ENCODE results near the gene LTC4S. TPM values are rescaled to one million over a fixed set of nuclear protein-coding genes. Genes with fewer than 3 reads are reported as not detected.
A peak's percentile ranks its signal among the peaks of the same experiment; 100 is the strongest.

LTC4S gene
- polyA plus RNA-seq, 1 donor from 2014 or later: 5.9 TPM

- H3K36me3 ChIP-seq (ENCODE audit: insufficient read depth, low read length): no peaks in the 10 kb centered on the region
- H2AFZ ChIP-seq (ENCODE audit: low read depth, low read length): no peak overlapping the region
- no peak overlapping the region for H3K27ac ChIP-seq (ENCODE audit: low read length)
- no peaks in the 10 kb centered on the region for H3F3A ChIP-seq (ENCODE audit: insufficient read depth, low read length, poor library complexity, severe bottlenecking)
- H3K9ac ChIP-seq (ENCODE audit: low read length): peak overlapping the region; percentile 57
- no peaks in the 10 kb centered on the region for H3K27me3 ChIP-seq (ENCODE audit: insufficient read depth, low read depth, low read length)
- H3K9me2 ChIP-seq (ENCODE audit: insufficient read depth, low read length): no peaks in the 10 kb centered on the region
- H3K9me3 ChIP-seq (ENCODE audit: low read length): no peaks in the 10 kb centered on the region
- no peak for TF ChIP-seq EP300 (conservative IDR thresholded peaks at IDR 0.05; ENCODE audit: poor library complexity, severe bottlenecking)
- TF ChIP-seq POLR2AphosphoS5 (IDR thresholded peaks at IDR 0.05): no peak
- no peak for TF ChIP-seq SMC3 (conservative IDR thresholded peaks at IDR 0.05; ENCODE audit: poor library complexity)
- TF ChIP-seq, protein P1, sequence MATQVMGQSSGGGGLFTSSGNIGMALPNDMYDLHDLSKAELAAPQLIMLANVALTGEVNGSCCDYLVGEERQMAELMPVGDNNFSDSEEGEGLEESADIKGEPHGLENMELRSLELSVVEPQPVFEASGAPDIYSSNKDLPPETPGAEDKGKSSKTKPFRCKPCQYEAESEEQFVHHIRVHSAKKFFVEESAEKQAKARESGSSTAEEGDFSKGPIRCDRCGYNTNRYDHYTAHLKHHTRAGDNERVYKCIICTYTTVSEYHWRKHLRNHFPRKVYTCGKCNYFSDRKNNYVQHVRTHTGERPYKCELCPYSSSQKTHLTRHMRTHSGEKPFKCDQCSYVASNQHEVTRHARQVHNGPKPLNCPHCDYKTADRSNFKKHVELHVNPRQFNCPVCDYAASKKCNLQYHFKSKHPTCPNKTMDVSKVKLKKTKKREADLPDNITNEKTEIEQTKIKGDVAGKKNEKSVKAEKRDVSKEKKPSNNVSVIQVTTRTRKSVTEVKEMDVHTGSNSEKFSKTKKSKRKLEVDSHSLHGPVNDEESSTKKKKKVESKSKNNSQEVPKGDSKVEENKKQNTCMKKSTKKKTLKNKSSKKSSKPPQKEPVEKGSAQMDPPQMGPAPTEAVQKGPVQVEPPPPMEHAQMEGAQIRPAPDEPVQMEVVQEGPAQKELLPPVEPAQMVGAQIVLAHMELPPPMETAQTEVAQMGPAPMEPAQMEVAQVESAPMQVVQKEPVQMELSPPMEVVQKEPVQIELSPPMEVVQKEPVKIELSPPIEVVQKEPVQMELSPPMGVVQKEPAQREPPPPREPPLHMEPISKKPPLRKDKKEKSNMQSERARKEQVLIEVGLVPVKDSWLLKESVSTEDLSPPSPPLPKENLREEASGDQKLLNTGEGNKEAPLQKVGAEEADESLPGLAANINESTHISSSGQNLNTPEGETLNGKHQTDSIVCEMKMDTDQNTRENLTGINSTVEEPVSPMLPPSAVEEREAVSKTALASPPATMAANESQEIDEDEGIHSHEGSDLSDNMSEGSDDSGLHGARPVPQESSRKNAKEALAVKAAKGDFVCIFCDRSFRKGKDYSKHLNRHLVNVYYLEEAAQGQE (IDR thresholded peaks at IDR 0.05; ENCODE audit: borderline replicate concordance): no peak
- TF ChIP-seq TAF1 (IDR thresholded peaks at IDR 0.05; ENCODE audit: low read depth): no peak
- TF ChIP-seq MXI1 (conservative IDR thresholded peaks at IDR 0.05; ENCODE audit: poor library complexity, severe bottlenecking): no peak
- TF ChIP-seq CTCF (IDR thresholded peaks at IDR 0.05; ENCODE audit: poor library complexity, severe bottlenecking): no peak
- TF ChIP-seq RAD21 (conservative IDR thresholded peaks at IDR 0.05): no peak
- TF ChIP-seq EZH2 (IDR thresholded peaks at IDR 0.05; ENCODE audit: borderline replicate concordance, insufficient read depth, low read length, poor library complexity, severe bottlenecking): no peak
- peak overlapping the region; percentile 73 for H3K4me3 ChIP-seq (ENCODE audit: low read length)
- H3K4me2 ChIP-seq (ENCODE audit: low read length): no peak overlapping the region
- no peaks in the 10 kb centered on the region for H4K20me1 ChIP-seq (ENCODE audit: insufficient read depth)
- no peaks in the 10 kb centered on the region for H3K79me2 ChIP-seq (replicated peaks; ENCODE audit: insufficient read depth, low read length)
These were observed 3.3 kb downstream of the LTC4S start for GRCh38 chr5:179796877-179797608.

GRCh38 chr5:179797741-179798140 is 4.0 kb downstream of the LTC4S start:
- TF ChIP-seq TAF1 (IDR thresholded peaks at IDR 0.05; ENCODE audit: low read depth) (no peak), RAD21 (conservative IDR thresholded peaks at IDR 0.05) (no peak), POLR2AphosphoS5 (IDR thresholded peaks at IDR 0.05) (no peak), CTCF (IDR thresholded peaks at IDR 0.05; ENCODE audit: poor library complexity, severe bottlenecking) (no peak), MXI1 (conservative IDR thresholded peaks at IDR 0.05; ENCODE audit: poor library complexity, severe bottlenecking) (no peak), EZH2 (IDR thresholded peaks at IDR 0.05; ENCODE audit: borderline replicate concordance, insufficient read depth, low read length, poor library complexity, severe bottlenecking) (no peak), EP300 (conservative IDR thresholded peaks at IDR 0.05; ENCODE audit: poor library complexity, severe bottlenecking) (no peak), SMC3 (conservative IDR thresholded peaks at IDR 0.05; ENCODE audit: poor library complexity) (no peak)
- TF ChIP-seq, protein P1 (IDR thresholded peaks at IDR 0.05; ENCODE audit: borderline replicate concordance): no peak
- H4K20me1 ChIP-seq (ENCODE audit: insufficient read depth): no peaks in the 10 kb centered on the region
- no peaks in the 10 kb centered on the region for H3K79me2 ChIP-seq (replicated peaks; ENCODE audit: insufficient read depth, low read length)
- H2AFZ ChIP-seq (ENCODE audit: low read depth, low read length): no peak overlapping the region
- H3K9ac ChIP-seq (ENCODE audit: low read length): no peak overlapping the region
- no peaks in the 10 kb centered on the region for H3K36me3 ChIP-seq (ENCODE audit: insufficient read depth, low read length)
- H3K4me2 ChIP-seq (ENCODE audit: low read length): no peak overlapping the region
- no peaks in the 10 kb centered on the region for H3K9me3 ChIP-seq (ENCODE audit: low read length)
- H3K4me3 ChIP-seq (ENCODE audit: low read length): no peak overlapping the region
- H3F3A ChIP-seq (ENCODE audit: insufficient read depth, low read length, poor library complexity, severe bottlenecking): no peaks in the 10 kb centered on the region
- H3K9me2 ChIP-seq (ENCODE audit: insufficient read depth, low read length): no peaks in the 10 kb centered on the region
- H3K27ac ChIP-seq (ENCODE audit: low read length): no peak overlapping the region
- no peaks in the 10 kb centered on the region for H3K27me3 ChIP-seq (ENCODE audit: insufficient read depth, low read depth, low read length)

Measured in neural cell (in vitro differentiated cells).